Left renal pelvis (tissue), 4 donors: ENCODE results near the gene HACD2. TPM values are rescaled to one million over a fixed set of nuclear protein-coding genes. Genes with fewer than 3 reads are reported as not detected.

Experiments
- DNase-seq, 4 donors: peaks; one replicate each; pipeline ENCODE4 v3.0.0-alpha.2; 2013; ENCODE audit warnings: low read depth in 4 of 4, low spot score in 3 of 4
- polyA plus RNA-seq, 4 donors: library from polyadenylated mRNA; unstranded; fragments of 120-200 nt; gene quantifications; one replicate each; pipeline ENCODE4 v1.2.1, GENCODE V29; 2013; ENCODE audit not compliant: insufficient read length in 4 of 4

HACD2 gene, protein sequence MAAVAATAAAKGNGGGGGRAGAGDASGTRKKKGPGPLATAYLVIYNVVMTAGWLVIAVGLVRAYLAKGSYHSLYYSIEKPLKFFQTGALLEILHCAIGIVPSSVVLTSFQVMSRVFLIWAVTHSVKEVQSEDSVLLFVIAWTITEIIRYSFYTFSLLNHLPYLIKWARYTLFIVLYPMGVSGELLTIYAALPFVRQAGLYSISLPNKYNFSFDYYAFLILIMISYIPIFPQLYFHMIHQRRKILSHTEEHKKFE
- 10 to 100 TPM; 28.5 to 52.1 (median 49.5) TPM for polyA plus RNA-seq

DNA sequence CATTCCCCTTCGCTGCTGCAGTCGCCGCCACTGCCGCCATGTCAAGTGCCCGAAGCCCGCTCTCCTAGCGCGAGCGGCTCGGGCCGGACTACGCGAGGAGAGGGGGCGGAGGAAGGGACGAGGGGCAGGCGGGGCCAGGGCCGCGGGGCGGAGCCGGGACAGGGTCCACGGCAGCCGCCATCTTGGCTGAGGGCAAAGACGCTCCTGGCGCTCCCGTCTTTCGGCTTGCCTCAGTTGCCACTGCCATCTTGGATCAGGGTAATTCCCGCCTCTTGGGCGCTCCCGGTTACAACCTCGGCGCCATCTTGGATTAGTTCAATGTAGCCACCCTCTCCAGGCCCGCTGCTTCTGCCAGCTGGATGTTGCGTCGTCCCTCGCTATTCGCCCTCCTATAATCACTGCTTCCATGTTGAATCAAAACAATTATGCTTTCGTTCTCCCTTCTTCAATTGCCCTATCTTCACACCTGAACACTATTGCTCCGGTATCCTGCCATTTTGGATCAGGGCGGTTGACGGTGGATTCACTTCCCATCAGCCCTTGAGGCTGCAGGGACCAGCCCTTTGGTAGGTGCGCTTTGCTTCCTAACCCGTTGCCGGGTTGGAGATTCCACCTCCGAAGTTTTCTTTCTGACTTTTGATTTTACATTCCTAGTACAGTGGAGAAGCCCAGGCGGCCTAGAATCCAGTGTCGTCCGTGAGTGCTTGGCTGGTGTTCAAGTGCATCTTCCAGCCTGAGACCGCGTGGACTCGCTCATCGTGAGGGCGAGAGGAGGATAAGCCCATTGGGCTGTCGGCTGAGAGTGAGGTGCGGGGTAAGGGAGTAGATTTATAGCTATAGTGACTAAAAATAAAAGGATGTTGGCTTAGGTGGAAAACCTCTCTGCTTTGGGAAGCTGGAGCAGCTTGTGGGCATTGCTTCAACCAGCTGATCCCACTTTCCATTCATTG is at the start of gene HACD2:
Gene HACD2, minus strand, starts transcription at position 66 of the 950 bp plus-strand sequence. Its CDS starts 26 bp downstream, at position 40.
- DNase-seq = peak; percentile 91 to 95 (median 94)

DNA sequence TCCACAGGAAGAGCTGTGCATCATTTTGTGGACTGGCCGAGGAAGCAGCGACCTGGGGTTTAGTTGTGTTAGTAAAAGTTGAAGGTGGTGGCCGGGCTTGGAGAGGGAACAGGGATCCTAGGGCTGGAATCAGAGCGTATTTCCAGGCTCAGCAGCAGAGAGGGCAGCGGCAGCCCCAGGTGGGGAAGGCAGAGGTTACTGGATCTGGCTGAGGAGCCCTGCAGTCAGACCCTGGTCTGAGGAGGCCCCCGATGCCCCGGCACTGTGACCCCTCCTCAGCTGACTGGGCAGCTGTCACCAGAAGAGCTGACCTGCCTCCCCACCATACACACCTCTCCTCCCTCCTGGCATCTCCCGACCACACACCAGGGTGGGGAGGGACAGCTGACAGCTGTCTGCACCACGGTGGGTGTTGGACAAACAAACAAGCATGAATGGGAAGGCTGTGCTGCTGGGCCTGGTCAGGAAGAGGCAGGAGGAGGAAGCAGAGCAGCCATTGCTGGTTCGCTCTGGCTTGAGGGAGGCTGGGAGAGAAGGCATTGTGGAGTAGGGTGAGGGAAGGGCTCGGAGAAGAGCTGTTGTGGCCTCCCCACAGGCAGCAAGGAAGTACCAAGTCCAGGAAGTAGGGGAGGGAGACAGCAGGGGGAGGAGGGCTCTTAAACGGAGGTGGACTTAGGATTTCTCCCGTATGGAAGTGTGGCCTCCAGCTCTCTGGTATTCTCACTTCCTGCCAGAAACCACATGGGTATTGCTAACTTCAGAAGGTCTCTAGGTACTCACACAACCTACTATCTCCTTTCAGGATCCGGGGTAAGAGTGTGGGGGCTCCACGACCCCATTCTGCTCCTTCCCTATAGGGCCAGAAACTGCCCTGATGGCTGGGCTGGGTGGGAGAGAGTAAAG is 49.5 kb upstream of the HACD2 start:
- DNase-seq = no peak

DNA sequence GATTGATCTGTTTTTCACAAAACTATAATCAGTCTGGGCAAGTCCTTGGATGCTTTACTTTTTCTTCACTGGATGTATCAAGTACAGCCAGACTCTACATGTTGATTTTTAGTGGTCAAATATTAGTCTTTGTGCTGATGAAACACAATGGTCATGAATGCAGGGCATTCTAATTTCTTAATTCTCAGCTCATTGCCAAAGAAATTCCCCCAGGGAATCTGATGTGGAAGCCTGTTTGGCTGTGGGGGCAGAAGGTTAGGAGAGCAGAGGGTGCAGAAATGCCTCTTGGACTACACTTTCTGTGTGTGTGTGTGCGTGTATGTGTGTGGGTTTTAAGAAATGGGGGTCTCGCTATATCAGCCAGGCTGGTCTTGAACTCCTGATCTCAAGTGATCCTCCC is 48.7 kb upstream of the HACD2 start:
- DNase-seq = no peak

DNA sequence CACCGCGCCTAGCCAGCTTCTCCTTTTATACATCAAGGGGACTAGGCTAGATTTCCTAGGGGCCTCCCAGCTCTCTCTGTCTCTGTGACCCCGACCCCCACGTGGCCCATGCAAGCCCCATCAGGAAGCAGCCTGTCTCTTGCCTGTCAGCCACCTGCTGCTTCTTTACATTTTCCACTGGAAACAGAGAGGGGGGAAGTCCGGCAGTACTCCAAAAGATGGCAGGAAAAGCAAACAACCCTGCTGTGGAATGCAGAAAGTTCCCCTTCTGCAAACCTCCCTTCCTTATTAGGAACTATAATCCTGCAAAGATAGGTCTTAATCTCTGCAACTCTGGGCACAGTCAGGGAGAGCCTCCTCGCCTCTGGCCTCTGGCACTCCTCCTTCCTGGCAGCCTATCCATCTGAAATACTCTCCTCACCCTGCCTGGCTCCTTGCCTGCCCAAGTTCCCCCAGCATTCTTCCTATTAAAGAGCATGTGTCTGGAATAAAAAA is 47.4 kb upstream of the HACD2 start:
- no peak for DNase-seq

DNA sequence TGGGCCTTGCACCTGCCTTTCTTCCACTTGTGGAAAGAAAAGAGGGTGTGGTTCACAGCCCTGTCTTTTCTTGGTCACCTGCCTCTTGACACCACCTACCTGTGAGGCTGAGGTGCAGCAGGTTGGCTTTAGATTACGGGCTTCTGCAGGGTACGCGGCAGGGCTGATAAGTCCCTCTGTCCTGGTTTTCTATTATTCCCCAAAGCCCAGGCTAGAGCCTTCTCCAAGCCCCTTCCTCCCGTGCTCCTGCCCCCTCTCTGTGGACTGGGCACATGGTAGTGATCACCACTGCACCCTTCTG is 44.8 kb upstream of the HACD2 start:
- no peak for DNase-seq

DNA sequence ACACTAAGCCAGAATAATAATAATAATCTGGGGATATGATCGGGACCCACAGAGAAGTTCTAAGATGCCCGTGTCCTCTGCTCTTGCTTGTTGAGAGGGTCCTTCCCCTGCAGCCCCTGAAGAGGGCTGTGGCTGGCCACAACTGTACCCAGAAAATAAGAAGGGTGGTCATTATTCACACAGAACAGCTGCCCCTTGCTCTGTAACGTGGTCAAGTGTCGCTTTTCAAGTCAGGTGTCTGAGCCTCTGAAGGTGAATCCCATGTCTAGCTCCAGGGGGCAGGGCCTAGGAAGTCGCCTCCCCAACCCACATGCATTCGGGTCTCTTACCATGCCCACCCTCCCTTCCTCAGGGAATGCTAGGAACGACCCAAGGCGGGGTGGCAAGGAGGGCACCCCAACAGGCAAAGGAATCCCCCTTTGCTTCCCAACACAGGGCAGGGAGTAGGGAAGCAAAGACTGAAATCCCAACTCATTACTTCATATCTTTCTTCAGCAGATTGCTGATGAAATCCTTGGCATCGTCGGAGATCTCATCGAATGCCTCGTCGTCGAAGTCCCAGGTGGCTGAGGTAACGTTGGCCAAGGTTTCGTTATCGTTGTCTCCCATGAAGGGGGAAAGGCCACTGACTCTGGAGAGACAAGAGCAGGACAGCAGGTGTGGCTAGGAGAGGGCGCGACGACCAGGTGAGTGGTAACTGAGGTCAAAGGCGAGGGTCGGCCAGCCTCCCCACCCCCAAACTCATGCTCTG is 44.3 kb upstream of the HACD2 start:
- DNase-seq = no peak

DNA sequence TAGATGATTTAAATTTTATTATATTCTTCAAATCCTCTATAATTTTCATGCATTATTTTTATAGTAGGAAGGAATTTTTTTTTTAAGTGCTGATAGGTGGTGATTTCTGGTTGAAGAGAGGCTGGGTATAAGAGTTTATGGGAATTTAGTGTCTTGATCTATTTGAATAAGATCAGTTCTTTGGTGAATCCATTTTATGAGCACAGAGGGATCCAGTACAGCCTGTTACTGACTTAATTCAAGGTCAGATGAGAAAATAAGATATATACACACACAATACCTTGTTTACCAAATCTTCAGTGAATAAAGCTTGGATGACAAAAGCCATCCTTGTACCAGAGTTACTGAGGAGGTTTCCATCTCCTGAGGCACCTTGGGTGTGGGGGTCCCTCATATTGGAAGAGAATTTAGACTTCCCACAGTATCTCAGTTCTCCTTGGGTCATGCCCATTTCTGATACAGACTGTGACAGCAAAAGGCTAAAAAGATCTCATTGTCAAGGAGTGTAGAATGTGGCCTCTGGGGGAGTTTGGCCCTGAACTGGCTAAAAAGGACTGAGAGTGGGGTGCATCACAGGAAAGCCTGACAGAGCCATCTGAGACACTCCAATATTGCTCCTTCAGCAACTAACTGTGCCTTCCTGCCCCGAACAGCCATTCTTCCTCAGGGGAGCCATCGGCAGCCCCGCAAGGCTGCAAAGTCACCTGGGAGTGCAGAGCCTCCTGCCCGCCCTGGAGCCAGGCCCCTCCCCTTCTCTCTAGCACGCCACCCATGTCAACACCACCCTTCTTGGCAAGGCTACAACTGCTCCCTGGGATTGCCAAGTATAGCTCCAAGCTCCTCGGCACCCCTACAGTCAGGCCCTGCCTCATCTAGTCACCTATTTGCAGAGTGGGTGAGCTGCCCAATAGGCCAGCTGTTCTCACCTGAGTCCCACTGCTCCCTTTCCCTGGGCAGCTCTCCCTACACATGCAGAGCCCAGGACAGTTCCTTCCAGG is 43.1 kb upstream of the HACD2 start:
- no peak for DNase-seq

DNA sequence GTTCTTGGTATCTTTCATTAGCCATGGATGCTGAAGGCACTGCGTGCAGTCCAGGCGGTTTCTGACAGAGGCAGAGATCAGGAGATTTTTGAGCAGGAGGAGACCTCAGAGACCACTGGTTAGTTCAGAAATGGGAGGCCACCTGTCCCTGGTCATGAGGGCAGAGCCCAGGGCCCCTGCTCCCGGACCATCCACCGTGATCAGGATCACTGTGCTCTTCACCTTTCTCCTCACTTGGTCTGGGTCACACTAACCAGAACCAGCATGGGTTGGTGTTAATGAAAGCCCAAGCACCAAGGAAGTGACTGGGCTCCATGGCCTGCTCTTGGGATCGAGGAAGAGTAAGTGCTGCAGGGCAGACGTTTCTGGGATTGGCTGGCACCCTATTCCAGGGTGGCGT is 42.0 kb upstream of the HACD2 start:
- no peak for DNase-seq

DNA sequence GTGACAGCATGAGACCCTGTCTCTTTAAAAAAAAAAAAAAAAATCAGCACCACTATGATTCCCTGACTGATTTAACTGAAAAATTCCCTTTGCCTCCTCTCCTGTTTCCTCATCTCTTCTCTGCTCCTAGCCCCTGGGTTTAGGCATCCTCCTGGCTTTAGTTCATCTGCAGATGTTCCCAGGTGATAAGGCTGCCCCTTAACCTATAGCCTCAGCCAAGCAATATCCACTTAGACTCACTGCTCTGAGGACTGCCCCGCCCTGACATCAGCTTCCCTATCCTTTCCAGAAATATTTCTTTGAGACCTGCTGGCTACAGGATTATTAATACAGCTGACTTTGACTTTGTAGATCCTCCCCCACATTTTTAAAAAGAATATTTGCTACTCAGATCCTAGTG is 39.4 kb upstream of the HACD2 start:
- DNase-seq = no peak

DNA sequence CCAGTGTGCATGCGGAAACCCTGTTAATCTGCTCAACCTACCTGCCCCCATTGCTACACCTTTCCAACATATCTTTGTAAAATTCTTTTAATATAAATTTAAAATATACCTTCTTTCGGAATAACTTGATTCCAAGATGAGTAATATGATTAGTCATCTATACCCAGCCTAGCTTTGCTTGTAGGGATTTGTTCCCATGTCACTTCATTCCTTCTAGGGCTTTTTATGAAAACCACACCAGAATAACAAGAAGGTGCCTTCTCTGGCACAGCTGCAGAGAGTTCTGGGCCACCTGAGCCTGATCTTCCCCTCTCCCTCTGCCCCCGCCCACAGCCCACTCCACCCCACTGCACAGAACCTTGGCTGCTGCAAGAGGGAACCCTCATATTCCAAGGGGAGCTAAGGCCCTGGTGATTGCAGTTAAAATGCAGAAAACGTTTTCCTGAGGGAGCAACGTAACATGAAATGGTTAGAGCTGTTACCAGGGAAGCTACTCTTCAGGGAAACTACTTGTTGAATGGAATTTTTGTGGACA is 38.6 kb upstream of the HACD2 start:
- DNase-seq = no peak

DNA sequence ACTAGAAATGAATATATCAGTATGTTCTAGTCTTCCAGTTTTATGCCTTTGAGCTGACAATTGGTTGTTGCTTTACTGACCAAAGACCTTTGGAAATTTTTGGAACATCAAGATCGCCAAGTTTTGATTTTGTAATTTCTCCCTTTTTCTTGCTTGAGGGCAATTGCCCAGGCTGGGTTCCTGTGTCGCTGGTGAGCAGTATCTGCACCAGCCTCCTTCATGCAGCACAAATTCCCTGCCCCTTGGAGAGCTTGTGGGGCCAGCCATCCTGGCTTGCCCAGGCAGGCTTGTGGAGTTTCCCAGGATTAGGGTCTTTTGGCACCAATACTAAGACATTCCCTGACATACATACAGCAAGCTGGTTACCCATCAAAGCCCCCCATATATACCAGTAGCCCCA is 37.9 kb upstream of the HACD2 start:
- DNase-seq = no peak

DNA sequence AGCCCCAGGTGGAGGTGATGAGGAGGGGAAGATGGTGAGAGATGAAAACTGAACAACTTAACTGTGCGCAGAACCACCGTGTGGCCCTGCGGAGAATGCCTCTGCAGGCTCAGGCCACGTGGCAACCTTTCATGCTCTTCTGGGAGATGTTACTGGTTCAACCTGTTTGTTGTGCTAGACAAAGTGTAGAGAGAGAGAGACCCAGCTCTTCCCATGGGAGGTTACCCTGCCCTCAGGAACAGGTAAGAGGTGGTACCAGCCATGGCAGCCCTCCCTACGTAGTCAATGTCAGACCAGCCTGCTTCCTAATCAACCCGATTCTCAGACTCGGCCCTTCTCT is 37.0 kb upstream of the HACD2 start:
- no peak for DNase-seq

DNA sequence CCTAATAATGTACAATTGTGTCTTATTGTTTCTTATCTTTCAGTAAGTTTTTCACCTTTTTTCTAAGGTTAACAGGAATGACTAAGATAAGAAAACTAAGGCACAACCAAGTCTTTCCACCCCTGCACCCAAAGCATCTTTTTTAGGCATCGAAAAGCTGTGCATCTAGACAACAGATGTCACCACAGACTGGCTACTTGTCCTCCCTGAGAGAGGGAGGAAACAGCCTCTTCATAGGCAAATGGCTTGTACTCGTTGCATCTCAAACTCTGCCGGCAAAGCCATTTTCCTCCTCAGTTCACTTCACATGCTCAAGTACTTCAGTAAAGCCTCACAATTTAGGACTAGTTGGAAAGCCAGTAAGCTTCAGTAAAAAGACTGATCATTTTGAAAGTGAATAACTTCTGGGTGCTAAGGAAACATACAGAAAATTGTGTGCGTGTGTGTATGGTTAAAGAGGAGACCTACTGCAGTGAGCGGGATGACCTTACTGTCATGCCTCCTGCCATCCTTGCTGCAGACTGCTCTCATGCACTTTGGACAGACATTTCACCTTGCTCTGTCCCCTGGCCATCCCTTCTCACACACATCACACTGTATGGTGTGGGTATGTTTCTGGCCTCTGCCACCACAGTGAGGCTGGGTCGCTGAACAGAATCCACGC is 36.5 kb upstream of the HACD2 start:
- DNase-seq = no peak

DNA sequence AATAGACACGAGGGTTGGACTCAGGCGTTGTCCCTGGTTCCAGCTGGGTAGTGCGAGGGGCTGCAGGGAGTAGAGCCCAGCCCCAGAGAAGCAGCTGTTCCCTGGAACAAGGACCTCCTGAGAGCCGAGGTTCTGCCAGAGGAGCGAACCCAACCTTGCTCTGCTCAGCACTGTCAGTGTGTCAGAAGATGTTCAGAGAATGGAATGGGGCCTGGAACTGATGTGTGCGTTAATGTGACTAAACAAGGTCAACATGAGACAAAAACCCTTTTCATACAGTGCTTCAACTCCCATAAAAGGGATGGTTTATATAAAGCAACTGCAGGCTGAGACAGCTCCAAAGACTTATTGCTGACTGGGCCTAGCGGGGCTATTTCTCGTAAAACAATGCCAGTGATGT is 35.5 kb upstream of the HACD2 start:
- DNase-seq = no peak

DNA sequence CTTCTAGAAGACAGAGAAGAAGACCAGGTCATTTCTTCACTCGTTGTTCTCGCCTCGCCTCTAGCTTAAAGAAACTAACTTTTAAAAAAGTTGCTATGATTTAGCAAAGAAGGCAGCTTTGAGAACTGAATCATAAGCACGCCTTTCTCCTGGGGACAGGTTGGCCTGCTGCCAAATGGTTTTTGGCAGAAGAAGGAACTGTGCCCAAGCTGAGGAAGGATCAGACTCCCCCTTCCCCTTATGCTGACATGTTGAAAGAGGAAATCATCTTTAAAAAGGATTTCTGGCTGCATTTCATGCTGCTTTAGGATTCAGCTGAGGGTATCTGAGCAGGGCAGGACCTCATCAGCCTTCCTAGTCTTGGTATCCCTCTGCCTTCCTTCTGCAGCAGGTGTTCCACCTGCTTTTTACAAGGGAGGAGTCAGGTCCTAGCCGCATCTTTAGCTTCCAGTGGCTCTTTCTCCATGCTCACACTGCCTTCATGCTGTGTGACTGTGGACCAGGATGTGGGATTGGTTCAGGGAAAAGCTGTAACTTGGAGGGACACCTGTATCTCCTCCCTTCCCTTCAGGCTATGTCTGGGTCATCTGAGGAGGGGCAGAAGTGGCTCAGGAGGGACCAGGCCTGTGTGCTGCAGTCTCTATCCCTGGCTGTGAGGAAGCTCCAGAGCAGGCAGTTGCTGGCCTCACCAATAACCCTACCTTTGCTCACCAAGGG is 34.1 kb upstream of the HACD2 start:
- DNase-seq = peak in 1 of 4 donors; percentile 39

DNA sequence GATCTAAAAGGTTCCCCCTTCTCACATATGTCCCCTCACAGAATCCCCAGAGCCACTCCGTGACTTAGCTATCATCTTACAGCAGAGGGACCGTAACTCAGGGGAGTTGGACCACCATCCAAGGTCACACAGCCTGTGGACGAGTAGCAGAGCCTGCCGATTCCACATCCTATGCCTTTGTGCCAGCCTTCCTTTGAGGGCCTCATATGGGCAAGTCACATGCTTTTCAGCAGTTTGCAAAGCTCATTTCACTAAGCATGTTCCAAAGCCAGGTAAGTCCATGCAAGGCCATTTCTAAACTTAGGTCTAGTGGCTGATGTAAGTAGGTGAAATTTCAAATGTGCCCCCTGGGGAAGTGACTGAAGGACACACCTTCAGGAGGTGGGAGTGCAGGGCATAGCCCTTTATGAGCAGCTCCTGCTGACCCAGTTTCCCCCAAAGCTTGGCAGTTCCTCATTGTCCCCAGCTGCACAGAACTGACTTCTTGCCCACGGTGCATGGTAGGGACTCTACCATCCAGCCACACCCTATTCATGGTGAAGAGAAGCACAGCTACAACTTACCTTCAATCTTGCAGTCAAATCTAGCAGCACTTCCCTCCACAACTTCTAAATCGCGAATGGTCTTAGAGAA is 33.3 kb upstream of the HACD2 start:
- DNase-seq = no peak

DNA sequence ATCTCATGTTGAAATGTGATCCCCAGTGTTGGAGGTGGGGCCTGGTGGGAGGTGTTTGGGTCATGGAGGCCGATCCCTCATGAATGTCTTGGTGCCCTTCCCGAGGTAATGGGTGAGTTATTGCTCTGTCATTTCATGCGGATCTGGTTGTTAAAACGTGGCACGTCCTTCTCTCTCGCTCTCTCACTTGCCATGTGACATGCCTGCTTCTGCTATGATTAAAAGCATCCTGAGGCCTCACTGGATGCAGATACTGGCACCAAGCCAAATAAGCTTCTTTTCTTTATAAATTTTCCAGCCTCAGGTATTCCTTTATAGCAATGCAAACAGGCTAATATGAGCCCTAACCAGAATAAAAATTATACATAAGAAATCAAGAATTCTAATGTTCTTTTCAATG is 31.7 kb upstream of the HACD2 start:
- no peak for DNase-seq
